Forelimb muscle (tissue), 1 donor: Measurements from ENCODE around the gene CACNA1C. TPM values are rescaled to one million over a fixed set of nuclear protein-coding genes. Genes with fewer than 3 reads are reported as not detected.

ENCODE experiments used
- DNase-seq: peaks from one replicate; pipeline ENCODE4 v3.0.0-alpha.2; 2013; ENCODE audit warnings: low read depth
- polyA plus RNA-seq: library from polyadenylated mRNA; unstranded; fragments of 120-200 nt; gene quantifications from one replicate; pipeline ENCODE4 v1.2.1, GENCODE V29; 2013; ENCODE audit not compliant: insufficient read length

Gene CACNA1C
- polyA plus RNA-seq, 1 donor = 3.2 TPM

GRCh38 chr12:2453076-2453760, 400.4 kb downstream of the CACNA1C start:
- no peak for DNase-seq

- no peak for DNase-seq
These were observed 400.9 kb downstream of the CACNA1C start for GRCh38 chr12:2453761-2454090.

- DNase-seq = no peak
These were observed 401.9 kb downstream of the CACNA1C start for GRCh38 chr12:2454601-2455177.

GRCh38 chr12:2455410-2455809, 402.6 kb downstream of the CACNA1C start:
- DNase-seq = no peak

GRCh38 chr12:2456122-2456812, 403.5 kb downstream of the CACNA1C start:
- DNase-seq = no peak

GRCh38 chr12:2456813-2457186, 404.0 kb downstream of the CACNA1C start:
- DNase-seq = no peak

- no peak for DNase-seq
These were observed 404.6 kb downstream of the CACNA1C start for GRCh38 chr12:2457215-2457932.

- DNase-seq = no peak
These were observed 405.2 kb downstream of the CACNA1C start for GRCh38 chr12:2457933-2458414.

- DNase-seq = no peak
These were observed 407.4 kb downstream of the CACNA1C start for GRCh38 chr12:2460051-2460670.

GRCh38 chr12:2461046-2461445, 408.3 kb downstream of the CACNA1C start:
- DNase-seq = no peak

GRCh38 chr12:2461645-2462044, 408.9 kb downstream of the CACNA1C start:
- DNase-seq = no peak

- DNase-seq = no peak
These were observed 409.3 kb downstream of the CACNA1C start for GRCh38 chr12:2462087-2462486.

GRCh38 chr12:2463719-2464118, 410.9 kb downstream of the CACNA1C start:
- DNase-seq = no peak

- DNase-seq = no peak
These were observed 412.9 kb downstream of the CACNA1C start for GRCh38 chr12:2465681-2466080.

GRCh38 chr12:2466211-2466610, 413.4 kb downstream of the CACNA1C start:
- no peak for DNase-seq

- DNase-seq = no peak
These were observed 414.8 kb downstream of the CACNA1C start for GRCh38 chr12:2467447-2468195.

GRCh38 chr12:2475984-2476383, 423.2 kb downstream of the CACNA1C start:
- no peak for DNase-seq

GRCh38 chr12:2477009-2477766, 424.4 kb downstream of the CACNA1C start:
- no peak for DNase-seq

GRCh38 chr12:2479851-2480535, 427.2 kb downstream of the CACNA1C start:
- no peak for DNase-seq

- DNase-seq = no peak
These were observed 428.6 kb downstream of the CACNA1C start for GRCh38 chr12:2481346-2481745.
